Endothelial cell (in vitro differentiated cells): ENCODE results near the gene ZNF512B. TPM values are rescaled to one million over a fixed set of nuclear protein-coding genes. Genes with fewer than 3 reads are reported as not detected.
"Not testable (repeated sequence)": the region's sequence is repeated elsewhere in the genome, so short reads cannot be mapped to it uniquely, and the experiment has no call there.

Source experiments
- DNase-seq: peaks from one replicate; pipeline ENCODE4 v3.0.0; 2021; ENCODE audit warnings: low spot score
- H3K27ac Mint-ChIP-seq: one replicate; pipeline ENCODE4 v1.8.0; 2021; ENCODE audit warnings: mixed read lengths, inconsistent platforms; ENCODE audit not compliant: unreplicated experiment
- H3K27me3 Mint-ChIP-seq: one replicate; pipeline ENCODE4 v1.8.0; 2021; ENCODE audit warnings: mild to moderate bottlenecking, moderate library complexity, mixed read lengths, inconsistent platforms; ENCODE audit not compliant: unreplicated experiment
- H3K36me3 Mint-ChIP-seq: one replicate; pipeline ENCODE4 v1.8.0; 2021; ENCODE audit warnings: mild to moderate bottlenecking, low read depth, mixed read lengths, inconsistent platforms; ENCODE audit not compliant: unreplicated experiment
- H3K4me1 Mint-ChIP-seq: one replicate; pipeline ENCODE4 v1.8.0; 2021; ENCODE audit warnings: mild to moderate bottlenecking, mixed read lengths, inconsistent platforms; ENCODE audit not compliant: unreplicated experiment
- H3K4me3 Mint-ChIP-seq: one replicate; pipeline ENCODE4 v1.8.0; 2021; ENCODE audit warnings: mild to moderate bottlenecking, mixed read lengths, inconsistent platforms; ENCODE audit not compliant: unreplicated experiment
- H3K9me3 Mint-ChIP-seq: one replicate; pipeline ENCODE4 v1.8.0; 2021; ENCODE audit warnings: mixed read lengths, inconsistent platforms; ENCODE audit not compliant: unreplicated experiment
- total RNA-seq: library from RNA; stranded (reverse); fragmentation: NEBNext Ultra II Directional; extraction: Animal tissue kit (Norgen Biotek cat#: 25700); gene quantifications from one replicate; pipeline ENCODE4 v1.2.1, GENCODE V29; 2021; ENCODE audit not compliant: unreplicated experiment
- TF ChIP-seq, protein P1 (sequence below): fragments of 200-600 bp; sonication (generic); IDR thresholded peaks from one replicate; pipeline ENCODE4 v1.5.0; 2021; ENCODE audit warnings: antibody characterized with exemption; ENCODE audit not compliant: unreplicated experiment

The ZNF512B gene
- total RNA-seq, 1 donor from 2014 or later, result 40.8 TPM

DNA sequence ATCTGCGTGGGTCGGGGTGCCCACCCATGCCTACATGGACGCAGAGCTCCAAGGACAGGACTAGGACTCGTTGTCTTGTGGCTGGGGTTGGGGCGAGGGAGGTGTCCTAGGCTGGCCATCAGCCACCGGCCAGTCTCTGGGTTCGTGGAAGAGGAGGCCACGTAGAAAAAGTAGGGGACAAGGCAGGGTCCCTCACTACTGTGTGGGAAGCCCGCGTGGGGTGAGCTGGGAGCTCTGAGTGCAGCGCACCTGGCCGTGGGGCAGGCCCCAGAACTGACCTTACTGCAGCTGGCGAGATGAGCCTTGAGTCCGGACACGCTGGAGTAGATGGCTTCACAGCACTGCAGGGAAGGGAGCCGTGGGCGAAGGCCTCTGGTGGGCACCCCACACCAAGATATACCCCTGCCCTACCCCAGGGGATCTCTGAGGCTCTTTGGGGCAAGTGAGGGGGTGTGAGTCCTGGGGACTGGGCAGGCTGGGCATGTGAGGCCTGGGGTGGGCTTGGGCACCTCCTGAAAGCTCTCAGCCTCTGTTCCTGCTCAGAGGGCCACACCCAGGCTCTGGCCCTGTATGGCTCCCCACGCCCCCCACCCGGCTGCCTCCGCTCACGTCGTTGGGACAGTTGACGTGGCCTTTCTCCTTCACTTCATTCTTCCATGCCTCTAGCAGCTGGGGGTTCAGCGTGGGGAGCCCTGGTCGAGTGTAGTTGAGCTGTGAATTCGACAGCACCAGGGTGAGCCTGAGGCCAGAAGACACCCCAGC is 7.9 kb downstream of the ZNF512B start:
- Mint-ChIP-seq H3K4me3 (no peak overlapping the region), H3K9me3 (no peaks in the 10 kb centered on the region), H3K36me3 (peaks cover 9% of the 10 kb centered on the region), H3K27ac (no peak overlapping the region), H3K27me3 (peaks cover 2% of the 10 kb centered on the region), H3K4me1 (no peaks in the 10 kb centered on the region)
- TF ChIP-seq, protein P1, sequence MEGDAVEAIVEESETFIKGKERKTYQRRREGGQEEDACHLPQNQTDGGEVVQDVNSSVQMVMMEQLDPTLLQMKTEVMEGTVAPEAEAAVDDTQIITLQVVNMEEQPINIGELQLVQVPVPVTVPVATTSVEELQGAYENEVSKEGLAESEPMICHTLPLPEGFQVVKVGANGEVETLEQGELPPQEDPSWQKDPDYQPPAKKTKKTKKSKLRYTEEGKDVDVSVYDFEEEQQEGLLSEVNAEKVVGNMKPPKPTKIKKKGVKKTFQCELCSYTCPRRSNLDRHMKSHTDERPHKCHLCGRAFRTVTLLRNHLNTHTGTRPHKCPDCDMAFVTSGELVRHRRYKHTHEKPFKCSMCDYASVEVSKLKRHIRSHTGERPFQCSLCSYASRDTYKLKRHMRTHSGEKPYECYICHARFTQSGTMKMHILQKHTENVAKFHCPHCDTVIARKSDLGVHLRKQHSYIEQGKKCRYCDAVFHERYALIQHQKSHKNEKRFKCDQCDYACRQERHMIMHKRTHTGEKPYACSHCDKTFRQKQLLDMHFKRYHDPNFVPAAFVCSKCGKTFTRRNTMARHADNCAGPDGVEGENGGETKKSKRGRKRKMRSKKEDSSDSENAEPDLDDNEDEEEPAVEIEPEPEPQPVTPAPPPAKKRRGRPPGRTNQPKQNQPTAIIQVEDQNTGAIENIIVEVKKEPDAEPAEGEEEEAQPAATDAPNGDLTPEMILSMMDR, result no peak
- no peak for DNase-seq

DNA sequence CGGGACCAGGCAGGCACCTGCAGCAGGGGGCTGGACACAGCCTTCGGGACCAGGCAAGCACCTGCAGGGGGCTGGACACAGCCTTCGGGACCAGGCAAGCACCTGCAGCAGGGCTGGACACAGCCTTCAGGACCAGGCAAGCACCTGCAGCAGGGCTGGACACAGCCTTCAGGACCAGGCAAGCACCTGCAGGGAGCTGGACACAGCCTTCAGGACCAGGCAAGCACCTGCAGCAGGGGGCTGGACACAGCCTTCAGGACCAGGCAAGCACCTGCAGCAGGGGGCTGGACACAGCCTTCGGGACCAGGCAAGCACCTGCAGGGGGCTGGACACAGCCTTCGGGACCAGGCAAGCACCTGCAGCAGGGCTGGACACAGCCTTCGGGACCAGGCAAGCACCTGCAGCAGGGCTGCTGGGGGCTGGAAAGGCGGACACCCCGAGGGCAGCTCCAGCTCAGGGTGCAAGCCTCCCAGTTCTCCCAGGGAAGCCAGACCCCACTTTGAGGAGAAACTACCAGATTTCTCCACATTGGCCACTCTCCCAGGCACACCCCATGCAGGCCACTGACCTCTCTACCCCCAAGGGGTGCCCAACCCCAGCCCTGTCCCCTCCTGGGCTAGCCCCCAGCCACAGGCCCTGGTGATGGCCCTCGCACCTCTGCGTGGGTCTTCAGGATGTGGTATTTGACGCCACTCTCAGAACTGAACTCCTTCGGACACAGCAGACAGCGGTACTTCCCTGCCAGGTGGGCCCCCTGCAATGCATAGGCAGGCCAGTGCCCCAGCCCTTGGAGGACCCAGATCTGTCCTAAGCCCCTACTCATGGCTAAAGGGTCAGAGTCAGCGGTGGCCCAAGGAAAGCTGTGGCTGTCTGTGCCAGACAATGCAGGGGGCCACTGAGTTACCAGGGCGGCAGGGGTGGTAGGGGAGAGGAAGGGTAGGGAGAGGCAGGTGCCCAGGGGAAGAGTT is 8.8 kb downstream of the ZNF512B start:
- H3K4me3 Mint-ChIP-seq, DNase-seq, H3K9me3 Mint-ChIP-seq, H3K27me3 Mint-ChIP-seq, H3K4me1 Mint-ChIP-seq, H3K36me3 Mint-ChIP-seq, H3K27ac Mint-ChIP-seq: not testable (repeated sequence)

DNA sequence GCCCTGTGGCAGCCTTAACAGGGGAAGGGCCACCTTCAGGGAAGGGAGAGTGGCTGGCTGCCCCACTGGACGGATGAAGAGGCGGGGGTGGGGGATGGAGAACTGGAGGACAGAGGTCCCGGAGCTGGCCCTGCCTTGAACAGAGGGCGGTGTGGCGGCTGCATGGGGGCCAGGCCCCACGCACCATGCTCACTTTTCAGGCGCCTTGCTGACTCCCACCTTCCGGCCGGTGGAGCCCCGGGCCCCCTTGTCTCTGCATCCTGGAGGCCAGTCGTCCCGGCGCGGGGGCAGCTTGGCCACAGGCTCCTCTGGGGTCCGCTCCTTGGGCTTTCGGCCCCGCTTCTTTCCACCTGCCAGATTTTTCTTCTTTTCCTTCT is 10.0 kb downstream of the ZNF512B start:
- DNase-seq, result no peak
- H3K27ac Mint-ChIP-seq, result no peak overlapping the region
- no peak overlapping the region for H3K4me3 Mint-ChIP-seq
- peaks cover 3% of the 10 kb centered on the region for H3K27me3 Mint-ChIP-seq
- H3K4me1 Mint-ChIP-seq, result no peaks in the 10 kb centered on the region
- TF ChIP-seq, protein P1, result no peak
- H3K9me3 Mint-ChIP-seq, result no peaks in the 10 kb centered on the region
- H3K36me3 Mint-ChIP-seq, result peaks cover 4% of the 10 kb centered on the region

DNA sequence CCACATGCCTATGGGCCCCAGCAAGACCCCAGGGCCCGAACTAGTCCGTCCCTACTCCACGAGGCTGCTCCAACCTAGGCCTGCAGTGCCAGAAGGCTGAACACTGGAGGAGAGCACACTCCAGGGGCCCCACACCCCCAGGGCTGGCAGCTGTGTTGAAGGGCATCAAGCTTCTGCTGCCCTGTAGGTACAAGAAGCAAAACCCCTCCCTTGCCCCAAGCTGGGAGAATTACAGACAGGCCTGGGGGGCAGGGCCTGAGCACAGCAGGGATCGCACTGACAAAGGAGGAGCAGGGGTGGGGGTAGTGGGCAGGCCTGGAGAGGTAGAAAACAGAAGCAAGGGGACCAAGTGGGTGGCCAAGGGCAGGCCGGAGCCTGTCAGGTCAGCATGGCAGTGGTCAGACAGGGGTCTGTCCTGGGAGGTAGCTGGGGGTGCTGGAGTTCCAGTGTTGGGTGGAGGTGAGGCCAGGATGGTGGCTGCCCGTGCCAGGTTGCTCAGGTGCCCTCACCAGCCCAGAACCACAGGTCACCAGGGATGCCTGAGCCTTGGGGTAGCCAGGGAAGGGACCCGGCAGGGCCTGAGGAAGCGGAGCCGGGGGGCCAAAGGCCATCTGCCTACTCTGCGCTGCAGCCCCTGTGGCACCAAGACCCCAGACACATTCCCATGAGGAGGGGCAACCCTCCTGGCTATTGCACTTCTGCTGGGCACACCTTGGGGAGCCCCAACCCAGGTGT is 10.6 kb downstream of the ZNF512B start:
- Mint-ChIP-seq H3K4me3 (no peak overlapping the region), H3K27ac (no peak overlapping the region), H3K9me3 (no peaks in the 10 kb centered on the region), H3K27me3 (peaks cover 6% of the 10 kb centered on the region), H3K4me1 (peaks cover 3% of the 10 kb centered on the region), H3K36me3 (peaks cover 4% of the 10 kb centered on the region)
- TF ChIP-seq, protein P1, result no peak
- DNase-seq, result no peak

DNA sequence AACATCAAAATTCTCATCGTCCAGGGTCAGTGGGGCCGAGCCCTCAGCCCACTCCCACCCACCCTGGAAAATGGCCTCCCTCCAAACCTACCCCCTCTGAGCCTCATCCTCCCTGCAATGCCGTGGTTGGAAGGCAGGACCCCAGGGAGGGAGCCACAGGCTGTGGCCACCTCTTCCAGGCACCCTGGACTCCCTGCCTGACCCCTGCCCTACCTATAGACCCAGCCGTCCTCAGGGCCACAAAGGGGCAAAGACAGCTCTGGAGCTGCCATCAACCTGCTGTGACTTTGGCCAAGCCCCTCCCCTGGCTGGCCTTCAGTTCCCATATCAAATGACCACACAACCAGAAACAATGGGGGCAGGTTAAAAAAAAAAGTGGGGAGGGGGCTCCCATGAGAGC is 11.3 kb downstream of the ZNF512B start:
- Mint-ChIP-seq H3K27me3 (peaks cover 9% of the 10 kb centered on the region), H3K9me3 (no peaks in the 10 kb centered on the region), H3K27ac (no peak overlapping the region), H3K4me1 (peaks cover 8% of the 10 kb centered on the region), H3K4me3 (no peak overlapping the region), H3K36me3 (peaks cover 4% of the 10 kb centered on the region)
- TF ChIP-seq, protein P1, result no peak
- no peak for DNase-seq
